ENCODE data around the gene AKT1.

DNA sequence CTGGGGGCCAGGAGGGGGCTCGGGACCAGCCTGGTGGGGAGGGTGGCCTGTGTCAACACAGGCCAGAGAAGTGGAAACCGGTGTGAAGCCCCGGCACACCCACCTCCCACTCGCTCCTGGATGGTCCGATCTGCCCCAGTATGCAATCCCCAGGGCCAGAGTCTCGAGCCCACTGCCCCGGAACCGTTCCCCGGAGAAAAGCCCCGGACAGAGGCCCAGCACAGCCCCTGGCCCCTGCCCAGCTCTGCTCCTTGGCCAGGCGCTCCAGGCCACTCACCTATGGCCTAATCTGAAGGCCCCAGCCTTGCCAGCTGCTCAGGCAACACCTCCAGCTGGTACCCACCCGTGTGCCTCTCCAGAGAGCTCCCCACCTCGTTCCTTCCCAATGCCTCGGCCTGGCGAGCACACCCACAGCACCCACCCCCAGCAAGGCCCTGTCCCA is 17.7 kb downstream of the AKT1 start:
- no peak for TF ChIP-seq POLR2A (IDR thresholded peaks at IDR 0.05; ENCODE audit: low read length)
- TF ChIP-seq GATA1 (IDR thresholded peaks at IDR 0.05; ENCODE audit: low read depth, low read length), result no peak
